ENCODE data around the gene NR3C1.
"Not testable (repeated sequence)": the region's sequence is repeated elsewhere in the genome, so short reads cannot be mapped to it uniquely, and the experiment has no call there.

NR3C1 gene

GRCh38 chr5:143359869-143360268, 43.6 kb downstream of the NR3C1 start:
- no peak for FAIRE-seq

GRCh38 chr5:143356855-143357583, 46.5 kb downstream of the NR3C1 start:
- peak; percentile 5 for FAIRE-seq

- FAIRE-seq, result peak; percentile 90
Measured at GRCh38 chr5:143355710-143356109, 47.8 kb downstream of the NR3C1 start.

GRCh38 chr5:143354025-143354424, 49.5 kb downstream of the NR3C1 start:
- FAIRE-seq, result no peak

GRCh38 chr5:143352691-143353090, 50.8 kb downstream of the NR3C1 start:
- FAIRE-seq, result no peak

- FAIRE-seq, result no peak
Measured at GRCh38 chr5:143350751-143351602, 52.5 kb downstream of the NR3C1 start.

- no peak for FAIRE-seq
Measured at GRCh38 chr5:143350341-143350740, 53.1 kb downstream of the NR3C1 start.

GRCh38 chr5:143349177-143349576, 54.3 kb downstream of the NR3C1 start:
- no peak for FAIRE-seq

GRCh38 chr5:143347698-143348344, 55.7 kb downstream of the NR3C1 start:
- no peak for FAIRE-seq

- FAIRE-seq, result no peak
Measured at GRCh38 chr5:143347046-143347445, 56.4 kb downstream of the NR3C1 start.

GRCh38 chr5:143345671-143346440, 57.6 kb downstream of the NR3C1 start:
- FAIRE-seq, result no peak

GRCh38 chr5:143343042-143343441, 60.4 kb downstream of the NR3C1 start:
- FAIRE-seq, result no peak

GRCh38 chr5:143342607-143343006, 60.9 kb downstream of the NR3C1 start:
- no peak for FAIRE-seq

- FAIRE-seq, result no peak
Measured at GRCh38 chr5:143341807-143342570, 61.5 kb downstream of the NR3C1 start.

- no peak for FAIRE-seq
Measured at GRCh38 chr5:143340891-143341685, 62.4 kb downstream of the NR3C1 start.

- FAIRE-seq, result peak; percentile 43
Measured at GRCh38 chr5:143338658-143339366, 64.7 kb downstream of the NR3C1 start.

GRCh38 chr5:143337946-143338345, 65.5 kb downstream of the NR3C1 start:
- FAIRE-seq, result peak; percentile 27

- no peak for FAIRE-seq
Measured at GRCh38 chr5:143336485-143336884, 67.0 kb downstream of the NR3C1 start.

GRCh38 chr5:143334903-143335302, 68.6 kb downstream of the NR3C1 start:
- no peak for FAIRE-seq

GRCh38 chr5:143334380-143334779, 69.1 kb downstream of the NR3C1 start:
- not testable (repeated sequence) for FAIRE-seq

All from islet of Langerhans (tissue), 1 donor.